G401 (cell line): ENCODE data around the gene TSPEAR. TPM values are rescaled to one million over a fixed set of nuclear protein-coding genes. Genes with fewer than 3 reads are reported as not detected.

Source experiments
- DNase-seq: peaks from one replicate; pipeline ENCODE4 v3.0.0-alpha.2; 2015; ENCODE audit warnings: low spot score
- in situ Hi-C: cut with HindIII; loops from 2 replicates; pipeline ENCODE4 v1.10.0; 2016; ENCODE audit warnings: low sequenced_read_pairs, mixed read lengths
- total RNA-seq: library from RNA; depleted of rRNA; stranded (reverse); fragments of >200 nt; shearing (Covaris generic); gene quantifications from 2 replicates; pipeline ENCODE4 v1.2.3, GENCODE V29; 2014

TSPEAR gene
- total RNA-seq, 1 experiment from 2014 or later: not detected

DNA sequence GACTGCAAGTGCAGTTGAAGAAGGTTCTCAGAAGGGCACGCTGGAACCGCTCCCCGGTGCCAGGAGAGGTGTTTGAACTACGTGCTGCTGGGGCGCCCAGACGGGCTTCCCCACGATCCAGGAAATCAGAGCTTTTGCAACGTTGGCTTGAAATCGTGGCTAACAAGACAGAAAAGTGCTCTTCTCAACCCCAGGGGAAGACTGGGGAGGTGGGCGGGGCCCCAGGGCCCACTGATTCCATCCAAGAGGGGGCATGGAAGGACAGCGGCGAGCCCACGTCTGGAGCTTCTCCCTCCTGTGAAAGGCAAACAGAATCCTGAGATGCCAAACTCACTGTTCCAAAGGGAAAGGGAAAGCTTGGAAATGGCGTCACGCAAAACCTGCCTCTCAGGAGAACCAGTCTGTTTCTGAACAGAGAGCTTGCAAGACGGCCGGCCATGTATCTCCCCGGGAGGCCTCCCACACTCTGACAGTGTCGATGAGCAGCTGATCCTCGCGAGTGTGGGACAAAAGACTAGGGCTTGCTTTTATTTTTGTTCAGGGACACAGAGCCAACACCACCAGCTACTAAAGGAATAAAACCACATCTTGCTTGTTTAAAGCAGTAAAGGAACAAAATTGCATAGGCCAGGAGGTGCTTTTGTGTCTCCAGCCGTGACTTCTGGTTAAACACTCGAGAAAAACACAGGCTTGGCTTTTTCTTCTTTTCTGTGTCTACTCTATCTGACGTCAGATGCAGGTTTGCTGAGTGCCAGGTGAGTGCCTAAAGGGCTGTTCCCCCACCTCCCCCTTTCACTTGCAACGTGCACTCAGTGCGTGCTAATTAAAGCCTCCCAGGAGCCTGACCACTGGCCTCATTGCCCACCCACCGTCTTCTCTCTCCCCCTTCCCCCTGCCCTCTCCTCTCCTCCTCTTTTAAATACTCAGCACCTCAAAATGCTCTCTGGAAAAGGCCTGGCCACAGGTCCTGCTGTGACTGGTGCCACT lies 214.5 kb downstream of the TSPEAR start:
- in situ Hi-C loops: loop anchor here (25.0 kb wide), 1 partner anchor 290 kb away; no protein-coding TSS in a partner anchor
- peak; percentile 4 for DNase-seq

DNA sequence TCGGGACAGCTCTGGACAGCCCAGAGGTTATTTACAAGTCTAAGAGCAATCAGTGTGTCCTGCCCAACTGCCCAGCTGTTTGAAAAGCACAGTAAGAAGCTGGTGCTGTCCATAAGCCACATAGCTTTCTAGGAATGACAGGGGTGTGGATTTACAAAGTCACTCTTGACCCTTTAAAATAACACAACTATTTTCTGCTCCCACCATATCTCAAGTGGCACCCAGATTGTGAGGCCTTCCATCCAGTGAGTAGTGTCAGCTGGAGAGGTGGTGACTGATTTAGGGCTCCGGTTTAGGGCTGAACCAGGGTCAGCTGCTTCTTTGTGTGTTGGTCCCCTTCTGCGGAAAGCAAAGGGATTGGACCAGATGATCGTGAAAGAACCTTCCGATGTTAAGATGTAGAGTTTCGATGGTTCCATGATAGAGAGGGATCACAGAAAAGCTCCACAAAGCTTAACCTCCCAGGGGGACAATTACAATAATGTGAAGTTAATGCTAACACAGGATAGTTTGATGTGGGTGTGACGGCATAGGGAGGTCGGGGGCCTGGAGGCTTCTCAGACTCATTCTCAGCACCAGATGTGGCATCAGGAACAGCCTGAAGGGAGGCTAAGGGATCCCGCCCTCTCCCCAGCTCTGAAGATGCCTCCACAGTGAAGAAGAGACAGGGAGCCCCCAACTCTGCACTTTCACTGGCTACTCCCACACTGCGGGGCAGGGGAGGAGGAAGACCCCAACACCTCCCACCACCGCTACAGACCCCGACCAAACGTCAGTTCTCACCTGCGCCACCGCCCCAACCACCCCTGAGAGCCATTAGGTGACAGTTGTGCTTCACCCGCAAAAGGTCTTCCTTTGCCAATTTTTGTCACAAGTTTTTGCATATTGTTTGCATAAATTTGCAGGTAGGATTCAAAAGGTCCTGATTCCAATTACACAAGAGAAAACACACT lies 215.5 kb downstream of the TSPEAR start:
- in situ Hi-C loops: loop anchor here (25.0 kb wide), 1 partner anchor 291 kb away; no protein-coding TSS in a partner anchor
- no peak for DNase-seq

DNA sequence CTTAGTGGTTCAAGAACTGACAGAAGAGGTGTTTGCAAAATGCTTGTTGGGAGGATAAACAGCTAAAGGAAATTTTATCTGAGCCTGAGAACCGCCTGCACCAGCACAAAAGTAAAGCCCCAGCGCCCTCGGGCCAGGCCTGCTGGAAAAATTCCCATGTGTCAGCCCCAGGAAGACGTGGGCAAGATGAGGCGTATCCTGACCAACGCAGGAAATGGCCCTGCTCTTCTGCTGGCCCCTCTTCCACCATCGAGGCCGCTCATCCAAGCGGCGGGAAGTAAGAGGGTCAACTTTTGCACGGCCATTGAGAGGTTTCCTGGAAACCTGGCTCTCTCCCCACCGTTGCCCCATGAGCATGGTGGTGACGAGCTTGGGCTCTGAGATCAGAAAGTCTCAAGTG lies 216.4 kb downstream of the TSPEAR start:
- DNase-seq: no peak
- in situ Hi-C loops: loop anchor here (25.0 kb wide), 1 partner anchor 292 kb away; no protein-coding TSS in a partner anchor

DNA sequence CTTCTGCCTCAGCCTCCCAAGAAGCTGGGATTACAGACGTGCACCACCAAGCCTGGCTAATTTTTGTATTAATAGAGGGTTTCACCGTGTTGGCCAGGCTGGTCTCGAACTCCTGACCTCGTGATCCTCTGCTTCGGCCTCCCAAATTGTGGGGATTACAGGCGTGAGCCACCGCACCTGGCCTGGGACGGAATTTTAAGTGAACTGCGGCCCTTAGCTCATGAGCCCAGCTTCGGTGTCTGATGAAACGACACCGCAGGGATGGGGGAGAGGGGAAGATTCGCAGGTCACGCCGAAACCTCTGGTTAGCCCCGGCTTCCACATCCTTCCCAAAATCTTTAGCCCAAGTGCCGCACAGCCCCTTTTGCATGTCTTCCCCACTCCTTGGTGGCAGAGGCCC lies 217.0 kb downstream of the TSPEAR start:
- DNase-seq: no peak
- in situ Hi-C loops: loop anchor here (25.0 kb wide), 1 partner anchor 293 kb away; no protein-coding TSS in a partner anchor

DNA sequence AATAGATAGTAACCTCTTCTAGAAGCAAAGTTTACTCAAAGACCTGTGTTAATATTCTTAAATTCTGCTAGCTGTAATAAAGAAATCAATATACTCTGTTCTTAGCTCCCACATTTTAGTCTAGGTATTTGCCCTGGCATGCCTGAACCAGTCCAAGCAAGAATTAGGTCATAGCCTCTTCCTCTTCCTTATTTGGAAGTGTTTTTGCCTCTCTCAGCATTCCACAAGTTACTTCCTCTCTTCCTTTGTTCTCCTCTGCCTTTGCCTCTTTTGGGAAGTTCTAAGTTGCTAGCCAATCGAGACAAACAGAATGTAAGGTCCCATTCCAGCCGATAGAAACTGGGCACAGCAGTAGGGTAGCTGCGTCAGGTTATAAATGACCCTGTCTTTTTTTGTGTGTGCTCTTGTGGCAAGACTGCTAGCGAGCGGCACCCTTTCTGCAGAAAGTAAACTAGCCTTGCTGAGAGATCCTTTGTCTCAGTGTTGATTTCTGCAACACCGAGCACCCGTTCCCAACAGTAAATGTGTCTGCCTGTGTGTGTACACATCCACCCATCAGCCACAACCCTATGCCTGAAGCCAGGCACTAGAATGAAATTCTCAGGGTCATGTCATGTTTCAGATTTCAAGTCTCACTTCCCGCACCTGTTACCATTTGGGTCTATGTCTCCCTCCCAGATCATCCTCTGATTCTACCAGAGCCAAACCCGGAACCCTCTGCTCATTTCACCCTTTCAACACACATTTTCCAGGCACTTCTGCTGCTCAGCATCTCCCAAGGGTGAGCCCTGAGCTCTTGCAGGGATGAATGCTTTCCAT lies 218.6 kb downstream of the TSPEAR start:
- in situ Hi-C loops: loop anchor here (25.0 kb wide), 1 partner anchor 295 kb away; no protein-coding TSS in a partner anchor
- no peak for DNase-seq

DNA sequence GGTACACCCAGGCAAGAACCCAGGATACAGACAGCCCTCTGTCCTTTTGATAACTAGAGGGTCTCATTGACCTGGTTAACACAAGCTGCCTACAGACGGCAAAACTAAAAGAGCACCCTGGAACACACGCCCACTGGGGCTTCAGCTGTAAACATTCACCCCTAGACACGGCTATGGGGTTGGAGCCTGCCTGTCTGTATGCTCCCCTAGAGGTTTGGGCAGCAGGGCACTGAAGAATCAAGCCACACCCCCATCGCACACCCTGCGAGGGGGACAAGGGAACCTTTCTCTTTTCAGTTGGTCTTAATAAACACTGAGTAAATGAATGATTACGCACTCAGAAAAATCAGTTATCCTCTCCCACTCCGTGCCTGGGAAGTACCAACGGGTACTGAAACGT lies 220.6 kb downstream of the TSPEAR start:
- in situ Hi-C loops: loop anchor here (25.0 kb wide), 1 partner anchor 296 kb away; no protein-coding TSS in a partner anchor
- DNase-seq: no peak

DNA sequence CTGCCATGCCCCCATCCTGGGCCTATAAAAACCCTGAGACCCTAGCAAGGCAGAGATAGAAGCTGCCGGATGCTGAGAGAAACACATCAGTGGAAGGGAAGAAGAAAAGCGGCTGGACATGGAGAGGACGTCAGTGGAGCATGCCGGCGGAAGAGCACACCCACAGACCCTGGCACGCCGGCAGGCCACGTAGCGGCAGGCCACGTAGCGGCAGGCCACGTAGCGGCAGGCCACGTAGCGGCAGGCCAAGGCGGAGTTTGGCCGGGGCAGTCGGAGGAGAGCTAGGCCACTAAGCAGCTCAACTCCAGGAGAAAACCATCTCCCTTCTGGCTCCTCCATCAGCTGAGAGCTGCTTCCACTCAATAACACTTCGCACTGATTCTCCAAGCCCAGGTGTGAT lies 221.0 kb downstream of the TSPEAR start:
- in situ Hi-C loops: loop anchor here (25.0 kb wide), 1 partner anchor 297 kb away; no protein-coding TSS in a partner anchor
- DNase-seq: no peak

DNA sequence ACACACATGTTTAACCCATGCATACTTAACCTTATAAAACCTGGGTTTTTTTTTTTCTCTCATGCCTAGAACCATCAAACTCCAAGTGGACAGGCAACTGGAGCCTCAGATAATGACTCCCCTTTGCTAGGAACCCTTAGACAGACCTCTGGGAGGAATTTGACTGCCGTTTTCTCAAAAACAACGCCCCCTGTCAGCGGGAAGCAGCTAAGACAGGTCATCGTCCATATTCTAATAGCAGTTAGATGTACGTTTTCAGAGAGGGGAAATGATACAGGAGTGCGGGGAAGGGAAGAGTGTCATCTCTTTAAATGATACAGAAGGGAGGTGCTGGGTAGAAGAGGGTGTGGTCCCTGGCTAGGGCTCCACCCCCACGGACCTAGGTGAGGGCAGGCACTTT lies 221.4 kb downstream of the TSPEAR start:
- no peak for DNase-seq
- in situ Hi-C loops: loop anchor here (25.0 kb wide), 1 partner anchor 297 kb away; no protein-coding TSS in a partner anchor

DNA sequence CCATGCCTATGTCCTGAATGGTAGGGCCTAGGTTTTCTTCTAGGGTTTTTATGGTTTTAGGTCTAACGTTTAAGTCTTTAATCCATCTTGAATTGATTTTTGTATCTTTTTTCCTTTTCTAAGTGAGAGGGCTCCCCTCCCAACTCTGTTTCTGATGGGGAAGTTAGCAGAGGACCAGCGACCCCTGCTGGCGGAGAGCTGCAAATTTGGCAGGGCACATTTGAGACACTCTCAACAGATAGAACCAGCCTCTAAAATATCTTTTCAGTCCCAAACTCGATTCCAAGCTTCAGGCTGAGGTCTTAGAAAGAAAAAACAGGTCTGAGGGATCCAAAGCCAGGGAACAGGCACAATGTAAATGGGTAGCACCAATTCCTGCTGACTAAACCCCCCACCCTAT lies 223.5 kb downstream of the TSPEAR start:
- DNase-seq: peak; percentile 4
- in situ Hi-C loops: loop anchor here (25.0 kb wide), 1 partner anchor 299 kb away; no protein-coding TSS in a partner anchor

DNA sequence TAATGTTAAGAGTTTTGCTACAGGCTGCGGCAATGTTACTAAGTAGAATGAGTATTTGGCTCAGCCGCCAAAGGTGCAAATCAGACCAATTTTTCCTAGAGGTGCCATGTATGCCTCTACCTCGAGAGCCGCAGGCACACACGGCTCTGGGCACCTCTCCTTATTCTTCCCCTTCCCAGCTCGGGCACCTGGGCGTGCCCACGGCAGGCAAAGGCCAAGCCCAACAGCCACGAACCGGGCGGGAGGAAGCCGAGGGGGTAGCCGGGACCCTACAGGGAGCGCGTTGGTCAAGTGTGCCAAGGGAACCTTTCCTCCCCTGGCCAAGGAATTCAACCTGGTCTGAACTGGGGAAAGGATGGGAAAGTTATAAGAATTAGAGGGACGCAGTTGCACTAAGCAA lies 225.1 kb downstream of the TSPEAR start:
- in situ Hi-C loops: loop anchor here (25.0 kb wide), 1 partner anchor 301 kb away; no protein-coding TSS in a partner anchor
- no peak for DNase-seq

DNA sequence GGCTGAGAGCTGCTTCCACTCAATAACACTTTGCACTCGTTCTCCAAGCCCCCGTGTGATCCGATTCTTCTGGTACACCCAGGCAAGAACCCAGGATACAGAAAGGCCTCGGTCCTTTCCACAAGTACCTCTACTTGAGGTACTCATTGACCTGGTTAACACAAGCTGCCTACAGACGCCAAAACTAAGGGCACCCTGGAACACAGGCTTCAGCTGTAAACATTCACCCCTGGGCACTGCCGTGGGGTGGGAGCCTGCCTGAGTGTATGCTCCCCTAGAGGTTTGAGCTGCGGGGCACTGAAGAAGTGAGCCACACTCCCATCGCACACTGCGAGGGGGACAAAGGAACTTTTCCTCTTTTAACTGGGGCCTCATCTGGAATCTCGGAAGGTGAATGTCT lies 225.6 kb downstream of the TSPEAR start:
- no peak for DNase-seq
- in situ Hi-C loops: loop anchor here (25.0 kb wide), 1 partner anchor 302 kb away; no protein-coding TSS in a partner anchor

DNA sequence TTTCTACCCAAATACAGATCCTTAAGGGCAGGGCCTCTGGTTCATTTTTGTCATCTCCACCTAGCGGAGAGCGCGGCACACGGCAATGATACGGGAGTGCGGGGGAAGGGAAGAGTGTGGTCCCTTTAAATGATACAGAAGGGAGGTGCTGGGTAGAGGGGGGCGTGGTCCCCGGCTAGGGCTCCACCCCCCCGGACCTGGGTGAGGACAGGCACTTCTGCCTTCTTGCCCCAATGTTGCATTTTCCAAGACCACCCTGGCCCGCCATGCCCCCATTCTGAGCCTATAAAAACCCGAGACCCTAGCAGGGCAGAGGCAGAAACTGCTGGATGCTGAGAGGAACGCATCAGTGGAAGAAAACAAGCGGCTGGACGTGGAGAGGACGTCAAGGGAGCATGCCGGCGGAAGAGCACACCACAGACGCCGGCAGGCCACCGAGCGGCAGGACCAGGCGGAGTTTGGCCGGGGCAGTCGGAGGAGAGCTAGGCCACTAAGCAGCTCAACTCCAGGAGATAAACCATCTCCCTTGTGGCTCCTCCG lies 226.0 kb downstream of the TSPEAR start:
- no peak for DNase-seq
- in situ Hi-C loops: loop anchor here (25.0 kb wide), 1 partner anchor 302 kb away; no protein-coding TSS in a partner anchor

DNA sequence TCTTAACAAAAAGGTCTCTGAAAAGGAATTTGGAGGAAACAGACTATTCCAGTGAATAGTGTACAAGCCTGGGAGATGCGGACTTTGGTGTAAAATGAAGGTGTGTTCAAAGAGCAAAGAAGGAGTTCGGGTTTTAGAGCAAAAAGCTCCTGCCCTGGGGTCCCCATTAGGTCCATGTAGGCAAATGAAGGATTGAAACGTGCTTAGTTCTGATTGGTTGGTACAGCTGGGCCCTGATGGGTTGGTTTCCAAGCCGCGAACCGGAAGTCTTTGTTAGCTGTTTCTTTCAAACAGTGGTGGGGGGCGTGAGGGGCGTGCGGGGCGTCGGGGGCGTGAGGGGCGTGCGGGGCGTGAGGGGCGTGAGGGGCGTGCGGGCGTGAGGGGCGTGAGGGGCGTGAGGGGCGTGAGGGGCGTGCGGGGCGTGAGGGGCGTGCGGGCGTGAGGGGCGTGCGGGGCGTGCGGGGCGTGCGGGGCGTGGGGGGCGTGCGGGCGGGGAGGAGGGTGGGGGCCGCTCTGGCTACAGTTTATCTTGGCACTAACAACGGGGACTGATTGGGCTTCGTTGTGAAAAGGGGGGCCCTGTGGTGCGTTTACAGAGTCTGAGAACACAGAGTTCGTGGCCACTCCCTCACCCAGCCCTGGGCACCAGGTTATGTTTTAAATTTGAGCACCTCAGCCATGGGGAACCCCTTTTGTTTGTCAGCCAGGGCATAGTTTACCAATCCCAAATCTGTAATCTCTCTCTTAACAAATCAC lies 226.7 kb downstream of the TSPEAR start:
- in situ Hi-C loops: loop anchor here (25.0 kb wide), 1 partner anchor 303 kb away; no protein-coding TSS in a partner anchor
- no peak for DNase-seq

DNA sequence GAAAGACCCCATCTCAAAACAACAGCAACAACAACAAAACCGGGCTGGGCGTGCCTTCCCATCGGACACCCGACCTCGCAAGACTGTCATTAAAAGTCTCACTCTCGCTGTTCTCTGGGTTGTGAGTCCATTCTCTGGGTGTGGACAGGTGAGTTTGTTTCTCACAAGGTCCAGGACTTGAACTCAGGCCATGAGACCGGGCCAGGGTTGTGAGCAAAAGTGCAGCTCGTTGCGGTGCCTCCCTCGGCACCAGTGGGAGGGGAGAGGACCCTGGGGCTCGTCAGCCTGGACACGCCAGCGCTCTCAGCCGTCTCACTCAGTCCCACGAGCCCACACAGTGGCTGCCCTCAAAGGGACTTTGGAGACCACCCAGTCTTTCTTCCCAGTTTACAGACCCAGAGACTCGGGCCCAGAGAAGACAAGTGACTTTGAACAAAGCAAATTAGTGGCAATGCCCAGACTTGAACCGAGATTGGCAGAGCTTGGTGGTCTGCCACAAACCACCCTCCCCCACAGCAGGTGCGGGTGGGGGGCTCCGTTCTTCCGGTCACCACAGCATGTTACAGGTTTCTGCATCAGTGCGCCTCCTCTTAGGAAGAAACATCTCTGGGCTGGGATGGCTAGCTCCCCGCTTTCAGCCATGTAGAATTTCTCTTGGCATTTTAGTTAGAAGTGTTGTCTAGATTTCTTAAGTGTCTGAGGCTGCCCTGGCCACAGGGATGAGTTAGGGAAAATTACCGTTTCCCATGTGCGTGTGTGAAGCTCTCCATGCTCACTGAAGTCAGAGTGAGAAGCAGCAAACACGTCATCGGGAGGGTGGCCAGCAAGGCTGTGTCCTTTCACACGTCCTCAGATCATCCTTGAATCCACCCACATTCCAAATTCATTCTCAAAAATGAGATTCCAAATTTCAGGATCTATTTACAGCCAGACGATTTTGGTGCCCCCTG lies 227.8 kb downstream of the TSPEAR start:
- in situ Hi-C loops: loop anchor here (25.0 kb wide), 1 partner anchor 304 kb away; no protein-coding TSS in a partner anchor
- no peak for DNase-seq

DNA sequence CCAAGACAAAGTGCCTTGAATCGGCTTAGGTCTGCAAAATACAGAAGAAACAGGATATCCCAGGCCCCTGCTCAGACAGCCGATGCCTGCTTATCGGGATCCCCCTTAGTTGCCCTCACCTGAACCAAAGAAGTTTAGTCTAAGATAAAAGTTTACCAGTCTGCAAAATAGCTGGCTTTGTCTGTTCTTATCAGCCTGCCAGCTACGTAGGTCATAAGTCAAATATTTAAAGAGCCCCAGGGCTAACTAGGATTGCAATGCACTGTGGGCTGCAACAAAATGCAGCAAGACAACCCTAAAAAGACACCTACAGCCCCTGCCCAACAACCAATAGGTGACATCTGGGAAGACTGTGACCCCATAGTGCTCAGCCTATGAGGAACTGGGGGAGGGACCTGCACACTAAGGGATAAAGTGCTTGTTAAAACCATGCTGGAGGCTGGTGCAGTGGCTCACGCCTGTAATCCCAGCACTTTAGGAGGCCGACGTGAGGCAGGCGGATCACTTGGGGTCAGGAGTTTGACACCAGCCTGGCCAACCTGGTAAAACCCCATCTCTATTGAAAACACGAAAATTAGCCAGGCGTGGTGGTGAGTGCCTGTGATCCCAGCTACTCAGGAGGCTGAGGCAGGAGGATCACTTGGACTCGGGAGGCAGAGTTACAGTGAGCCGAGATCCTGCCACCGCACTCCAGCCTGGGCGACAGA lies 228.6 kb downstream of the TSPEAR start:
- in situ Hi-C loops: loop anchor here (25.0 kb wide), 1 partner anchor 305 kb away; no protein-coding TSS in a partner anchor
- no peak for DNase-seq
